Measurements from ENCODE around the gene AMELX. TPM values are rescaled to one million over a fixed set of nuclear protein-coding genes. Genes with fewer than 3 reads are reported as not detected.

The AMELX gene
- polyA plus RNA-seq, 2 of the 4 experiments (the other 2 are of a cell fraction): not detected

GRCh38 chrX:11347300-11347699, 54.1 kb downstream of the AMELX start:
- no peak overlapping the region for H3K27ac ChIP-seq
- no peak for FAIRE-seq
- no peak for TF ChIP-seq GATA3 (IDR thresholded peaks at IDR 0.05; ENCODE audit: borderline replicate concordance)
- no peak for TF ChIP-seq RNF2 (IDR thresholded peaks at IDR 0.05; ENCODE audit: borderline replicate concordance, low read depth)
- TF ChIP-seq HOXB13 (CRISPR knock-in tag; IDR thresholded peaks at IDR 0.05; ENCODE audit: low read depth): no peak
- no peak for TF ChIP-seq POLR2A (IDR thresholded peaks at IDR 0.05; ENCODE audit: low read length)
- no peak for TF ChIP-seq HOXB5 (CRISPR knock-in tag; IDR thresholded peaks at IDR 0.05)
- TF ChIP-seq FOSB (CRISPR knock-in tag; IDR thresholded peaks at IDR 0.05): no peak
- TF ChIP-seq, protein P1, sequence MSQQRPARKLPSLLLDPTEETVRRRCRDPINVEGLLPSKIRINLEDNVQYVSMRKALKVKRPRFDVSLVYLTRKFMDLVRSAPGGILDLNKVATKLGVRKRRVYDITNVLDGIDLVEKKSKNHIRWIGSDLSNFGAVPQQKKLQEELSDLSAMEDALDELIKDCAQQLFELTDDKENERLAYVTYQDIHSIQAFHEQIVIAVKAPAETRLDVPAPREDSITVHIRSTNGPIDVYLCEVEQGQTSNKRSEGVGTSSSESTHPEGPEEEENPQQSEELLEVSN (IDR thresholded peaks at IDR 0.05; ENCODE audit: borderline replicate concordance, low read depth): no peak
- TF ChIP-seq RFX5 (IDR thresholded peaks at IDR 0.05): no peak
- no peak for TF ChIP-seq POLR2AphosphoS2 (conservative IDR thresholded peaks at IDR 0.05; ENCODE audit: low read length)
- no peak for TF ChIP-seq HEYL (CRISPR knock-in tag; IDR thresholded peaks at IDR 0.05)
- no peak for TF ChIP-seq RARB (CRISPR knock-in tag; IDR thresholded peaks at IDR 0.05)
- no peak for TF ChIP-seq EHMT2 (IDR thresholded peaks at IDR 0.05; ENCODE audit: low read depth)
- TF ChIP-seq EHF (CRISPR knock-in tag; IDR thresholded peaks at IDR 0.05): no peak
- no peak for TF ChIP-seq KDM5A (IDR thresholded peaks at IDR 0.05)
- no peak for TF ChIP-seq RAD21 (conservative IDR thresholded peaks at IDR 0.05 in 1 of 2, IDR thresholded peaks at IDR 0.05 in 1 of 2)
- POLR2A ChIA-PET: no interaction called here
- CTCF ChIA-PET: interaction anchor here (0.6 kb wide), 1 partner anchor 79 kb away, joined by 3 read pairs; no protein-coding TSS in a partner anchor
- ATAC-seq: no peak
- no peaks in the 10 kb centered on the region for H3K9me3 ChIP-seq
- H3K4me3 ChIP-seq: no peak overlapping the region
- DNase-seq (ENCODE audit: low read depth in 1 of 2, low spot score in 1 of 2): no peak
- H3K4me1 ChIP-seq: no peaks in the 10 kb centered on the region
- 0% methylated on average over 3 of the region's 3 CpGs for WGBS (ENCODE audit: missing lambda C conversion rate)
- no peak overlapping the region for H3K4me2 ChIP-seq

DNA sequence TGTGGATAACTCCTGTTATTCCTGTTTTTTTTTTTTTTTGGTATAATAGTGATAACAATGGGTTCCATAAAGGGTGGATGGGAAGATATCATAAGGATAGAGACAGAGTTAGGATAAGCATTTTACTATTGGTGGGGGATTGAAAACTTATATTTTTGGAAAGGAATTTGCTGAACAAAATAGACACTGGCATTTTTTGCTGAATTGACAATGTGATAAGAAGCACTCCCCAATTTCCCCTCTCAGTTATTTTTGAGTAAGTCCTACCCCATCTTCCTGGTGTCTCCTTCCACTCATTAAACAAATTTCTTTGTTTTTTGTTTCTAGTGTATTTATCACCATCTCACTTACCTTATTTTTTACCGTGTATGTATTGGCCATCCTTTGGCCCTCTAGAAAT, 55.8 kb downstream of the AMELX start:
- ATAC-seq (no peak), DNase-seq (ENCODE audit: low read depth in 1 of 2, low spot score in 1 of 2) (no peak), FAIRE-seq (no peak)
- 13% methylated on average over 1 of the region's 1 CpG for WGBS (ENCODE audit: missing lambda C conversion rate)
- TF ChIP-seq RNF2 (IDR thresholded peaks at IDR 0.05; ENCODE audit: borderline replicate concordance, low read depth): no peak
- no peak for TF ChIP-seq HOXA7 (CRISPR knock-in tag; IDR thresholded peaks at IDR 0.05)
- no peak for TF ChIP-seq EHMT2 (IDR thresholded peaks at IDR 0.05; ENCODE audit: low read depth)
- no peak for TF ChIP-seq EHF (CRISPR knock-in tag; IDR thresholded peaks at IDR 0.05)
- TF ChIP-seq ESRRA (IDR thresholded peaks at IDR 0.05; ENCODE audit: borderline replicate concordance, low read length): no peak
- TF ChIP-seq PHF8 (IDR thresholded peaks at IDR 0.05; ENCODE audit: borderline replicate concordance, low read depth): no peak
- no peak for TF ChIP-seq CHD4 (IDR thresholded peaks at IDR 0.05; ENCODE audit: borderline replicate concordance)
- no peak for TF ChIP-seq BHLHE40 (IDR thresholded peaks at IDR 0.05; ENCODE audit: low read depth, low read length)
- no peak for TF ChIP-seq GATA3 (IDR thresholded peaks at IDR 0.05; ENCODE audit: borderline replicate concordance)
- no peak for TF ChIP-seq RCOR1 (IDR thresholded peaks at IDR 0.05; ENCODE audit: low read depth, low read length)
- no peak for TF ChIP-seq HES2 (IDR thresholded peaks at IDR 0.05)
- TF ChIP-seq HMGXB4 (CRISPR knock-in tag; IDR thresholded peaks at IDR 0.05; ENCODE audit: borderline replicate concordance): no peak
- TF ChIP-seq, protein P2, sequence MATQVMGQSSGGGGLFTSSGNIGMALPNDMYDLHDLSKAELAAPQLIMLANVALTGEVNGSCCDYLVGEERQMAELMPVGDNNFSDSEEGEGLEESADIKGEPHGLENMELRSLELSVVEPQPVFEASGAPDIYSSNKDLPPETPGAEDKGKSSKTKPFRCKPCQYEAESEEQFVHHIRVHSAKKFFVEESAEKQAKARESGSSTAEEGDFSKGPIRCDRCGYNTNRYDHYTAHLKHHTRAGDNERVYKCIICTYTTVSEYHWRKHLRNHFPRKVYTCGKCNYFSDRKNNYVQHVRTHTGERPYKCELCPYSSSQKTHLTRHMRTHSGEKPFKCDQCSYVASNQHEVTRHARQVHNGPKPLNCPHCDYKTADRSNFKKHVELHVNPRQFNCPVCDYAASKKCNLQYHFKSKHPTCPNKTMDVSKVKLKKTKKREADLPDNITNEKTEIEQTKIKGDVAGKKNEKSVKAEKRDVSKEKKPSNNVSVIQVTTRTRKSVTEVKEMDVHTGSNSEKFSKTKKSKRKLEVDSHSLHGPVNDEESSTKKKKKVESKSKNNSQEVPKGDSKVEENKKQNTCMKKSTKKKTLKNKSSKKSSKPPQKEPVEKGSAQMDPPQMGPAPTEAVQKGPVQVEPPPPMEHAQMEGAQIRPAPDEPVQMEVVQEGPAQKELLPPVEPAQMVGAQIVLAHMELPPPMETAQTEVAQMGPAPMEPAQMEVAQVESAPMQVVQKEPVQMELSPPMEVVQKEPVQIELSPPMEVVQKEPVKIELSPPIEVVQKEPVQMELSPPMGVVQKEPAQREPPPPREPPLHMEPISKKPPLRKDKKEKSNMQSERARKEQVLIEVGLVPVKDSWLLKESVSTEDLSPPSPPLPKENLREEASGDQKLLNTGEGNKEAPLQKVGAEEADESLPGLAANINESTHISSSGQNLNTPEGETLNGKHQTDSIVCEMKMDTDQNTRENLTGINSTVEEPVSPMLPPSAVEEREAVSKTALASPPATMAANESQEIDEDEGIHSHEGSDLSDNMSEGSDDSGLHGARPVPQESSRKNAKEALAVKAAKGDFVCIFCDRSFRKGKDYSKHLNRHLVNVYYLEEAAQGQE (IDR thresholded peaks at IDR 0.05): no peak
- no peak for TF ChIP-seq MAZ (IDR thresholded peaks at IDR 0.05; ENCODE audit: borderline replicate concordance, low read depth, low read length)
- Histone ChIP-seq H3K4me2 (no peak overlapping the region), H3K4me3 (no peak overlapping the region), H3K9me3 (no peaks in the 10 kb centered on the region), H3K4me1 (no peaks in the 10 kb centered on the region), H3K27ac (no peak overlapping the region)
- CTCF ChIA-PET: no interaction called here
- POLR2A ChIA-PET: no interaction called here

Measured in A549 (cell line).